ENCODE measurements around the gene SMAD6. TPM values are rescaled to one million over a fixed set of nuclear protein-coding genes. Genes with fewer than 3 reads are reported as not detected.

The SMAD6 gene
- total RNA-seq, 4 donors from 2014 or later, result 59.3 to 118 (median 62.3) TPM

DNA sequence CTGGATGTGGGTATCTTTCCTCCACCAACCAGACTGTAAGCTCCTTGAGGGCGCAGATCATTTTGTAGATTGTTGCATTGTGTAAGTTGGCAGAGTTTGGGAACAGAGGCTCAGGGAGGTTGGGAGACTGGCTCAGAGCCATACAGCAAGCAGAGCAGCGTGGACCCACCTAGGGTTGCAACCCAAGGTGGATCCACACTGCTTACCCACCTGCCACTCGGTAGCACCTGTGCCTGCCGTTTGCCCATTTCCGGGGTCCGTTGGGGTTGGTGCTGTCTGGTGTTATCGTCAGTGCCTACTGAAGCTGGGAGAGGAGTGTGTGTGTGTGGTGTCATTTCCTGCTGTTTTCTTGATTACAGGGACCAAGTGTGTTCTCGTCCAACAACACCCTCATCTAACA is 19.0 kb downstream of the SMAD6 start:
- Histone ChIP-seq H3K27me3 (no peaks in the 10 kb centered on the region), H3K36me3 (peaks cover 5 to 9% of the 10 kb centered on the region in 2 donors), H3K4me1 (peaks cover 33 to 99% of the 10 kb centered on the region in 2 donors), H3K9me3 (no peaks in the 10 kb centered on the region), H3K27ac (peak overlapping the region in 1 of 3 donors; percentile 78), H3K4me3 (replicated peaks in 1 of 3) (no peak overlapping the region)
- no peak for TF ChIP-seq POLR2A (IDR thresholded peaks at IDR 0.05)
- TF ChIP-seq, protein P1, sequence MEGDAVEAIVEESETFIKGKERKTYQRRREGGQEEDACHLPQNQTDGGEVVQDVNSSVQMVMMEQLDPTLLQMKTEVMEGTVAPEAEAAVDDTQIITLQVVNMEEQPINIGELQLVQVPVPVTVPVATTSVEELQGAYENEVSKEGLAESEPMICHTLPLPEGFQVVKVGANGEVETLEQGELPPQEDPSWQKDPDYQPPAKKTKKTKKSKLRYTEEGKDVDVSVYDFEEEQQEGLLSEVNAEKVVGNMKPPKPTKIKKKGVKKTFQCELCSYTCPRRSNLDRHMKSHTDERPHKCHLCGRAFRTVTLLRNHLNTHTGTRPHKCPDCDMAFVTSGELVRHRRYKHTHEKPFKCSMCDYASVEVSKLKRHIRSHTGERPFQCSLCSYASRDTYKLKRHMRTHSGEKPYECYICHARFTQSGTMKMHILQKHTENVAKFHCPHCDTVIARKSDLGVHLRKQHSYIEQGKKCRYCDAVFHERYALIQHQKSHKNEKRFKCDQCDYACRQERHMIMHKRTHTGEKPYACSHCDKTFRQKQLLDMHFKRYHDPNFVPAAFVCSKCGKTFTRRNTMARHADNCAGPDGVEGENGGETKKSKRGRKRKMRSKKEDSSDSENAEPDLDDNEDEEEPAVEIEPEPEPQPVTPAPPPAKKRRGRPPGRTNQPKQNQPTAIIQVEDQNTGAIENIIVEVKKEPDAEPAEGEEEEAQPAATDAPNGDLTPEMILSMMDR (IDR thresholded peaks at IDR 0.05), result no peak
- WGBS, 2 donors, result 86 to 97% methylated on average over 8 of the region's 8 CpGs
- no peak for DNase-seq
- intact Hi-C loops (cut with DNase I), result no loop called here

- Histone ChIP-seq H3K4me1 (peaks cover 31 to 99% of the 10 kb centered on the region in 2 donors), H3K9me3 (no peaks in the 10 kb centered on the region), H3K27ac (peak overlapping the region in 1 of 3 donors; percentile 78), H3K36me3 (peaks cover 2 to 6% of the 10 kb centered on the region in 2 donors), H3K4me3 (replicated peaks in 1 of 3) (no peak overlapping the region), H3K27me3 (no peaks in the 10 kb centered on the region)
- DNase-seq, result no peak
- TF ChIP-seq, protein P1 (IDR thresholded peaks at IDR 0.05), result no peak
- no peak for TF ChIP-seq POLR2A (IDR thresholded peaks at IDR 0.05)
- intact Hi-C loops (cut with DNase I), result no loop called here
- WGBS, 2 donors, result 88 to 91% methylated on average over 4 of the region's 4 CpGs
These were observed 19.5 kb downstream of the SMAD6 start for GRCh38 chr15:66721501-66721937.

DNA sequence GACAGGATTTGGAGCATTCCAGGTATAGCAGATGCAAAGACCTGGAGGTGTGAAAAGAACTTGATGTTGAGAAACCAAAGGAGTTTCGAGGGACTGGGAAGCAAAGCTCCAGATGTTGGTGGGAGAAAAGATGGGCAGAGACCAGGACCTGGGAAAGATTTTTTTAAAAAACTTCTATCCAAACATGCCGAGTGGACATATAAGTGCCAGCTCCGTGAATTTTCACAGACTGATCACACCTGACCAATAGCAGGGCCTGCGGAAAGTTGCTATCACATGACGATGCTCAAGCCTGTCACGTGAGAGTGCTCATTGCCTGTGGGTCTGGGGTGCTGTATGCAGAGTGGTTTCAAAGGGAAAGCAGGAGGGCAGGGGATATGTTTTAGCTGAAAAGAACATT is 19.9 kb downstream of the SMAD6 start:
- H3K4me3 ChIP-seq (replicated peaks in 1 of 3), result no peak overlapping the region
- H3K27ac ChIP-seq, result peak overlapping the region in 1 of 3 donors; percentile 78
- intact Hi-C loops (cut with DNase I), result no loop called here
- peaks cover 29 to 99% of the 10 kb centered on the region in 2 donors for H3K4me1 ChIP-seq
- TF ChIP-seq POLR2A (IDR thresholded peaks at IDR 0.05), result no peak
- TF ChIP-seq, protein P1 (IDR thresholded peaks at IDR 0.05), result no peak
- DNase-seq, result peak in 1 of 2 donors; percentile 42
- no peaks in the 10 kb centered on the region for H3K27me3 ChIP-seq
- H3K36me3 ChIP-seq, result peaks cover 0 to 6% of the 10 kb centered on the region in 2 donors
- H3K9me3 ChIP-seq, result no peaks in the 10 kb centered on the region
- WGBS, 2 donors, result 54 to 72% methylated on average over 6 of the region's 6 CpGs

DNA sequence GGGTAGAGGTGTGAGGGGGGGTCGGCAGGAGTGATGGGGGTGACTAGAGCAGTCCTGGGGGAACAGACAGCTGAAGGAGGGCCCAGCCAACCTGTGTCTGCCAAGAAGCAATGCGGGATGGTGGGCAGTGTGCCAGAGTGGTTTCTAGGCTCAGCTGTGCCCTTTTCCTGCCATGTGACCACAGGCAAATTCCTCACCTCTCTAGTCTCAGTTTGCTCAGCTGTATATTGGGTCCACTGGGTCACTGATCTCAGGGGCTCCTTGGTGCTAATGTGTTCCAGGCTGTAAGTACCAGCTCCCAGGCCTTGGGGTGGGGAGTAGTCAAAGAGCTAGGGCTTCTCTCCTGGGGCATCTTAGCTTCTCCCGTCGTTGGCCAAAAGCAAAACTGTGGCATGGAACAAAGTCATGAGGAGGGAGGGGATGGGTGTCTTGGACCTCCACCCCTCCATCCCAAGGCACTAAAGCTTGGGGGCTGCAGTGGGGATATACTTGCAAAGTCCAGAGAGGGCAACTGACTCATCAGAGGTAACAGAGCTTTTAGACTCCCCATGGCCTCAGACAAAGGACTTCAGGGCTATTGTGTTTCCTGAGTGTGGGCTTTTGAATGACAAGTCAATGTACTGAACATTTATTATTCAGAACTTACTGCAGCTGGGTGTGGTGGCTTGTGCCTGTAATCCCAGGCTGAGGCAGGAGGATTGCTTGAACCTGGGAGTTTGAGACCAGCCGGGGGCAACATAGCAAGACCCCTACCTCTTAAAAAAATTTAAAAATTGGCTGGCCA is 20.9 kb downstream of the SMAD6 start:
- TF ChIP-seq POLR2A (IDR thresholded peaks at IDR 0.05), result no peak
- TF ChIP-seq, protein P1 (IDR thresholded peaks at IDR 0.05), result no peak
- 64 to 75% methylated on average over 5 of the region's 5 CpGs for WGBS, 2 donors
- Histone ChIP-seq H3K36me3 (peaks cover 0 to 2% of the 10 kb centered on the region in 2 donors), H3K4me3 (replicated peaks in 1 of 3) (no peak overlapping the region), H3K27me3 (no peaks in the 10 kb centered on the region), H3K9me3 (no peaks in the 10 kb centered on the region), H3K27ac (no peak overlapping the region), H3K4me1 (peaks cover 26 to 95% of the 10 kb centered on the region in 2 donors)
- peak in 1 of 2 donors; percentile 21 for DNase-seq
- intact Hi-C loops (cut with DNase I), result no loop called here
